ENCODE data around the gene TES.

TES gene

DNA sequence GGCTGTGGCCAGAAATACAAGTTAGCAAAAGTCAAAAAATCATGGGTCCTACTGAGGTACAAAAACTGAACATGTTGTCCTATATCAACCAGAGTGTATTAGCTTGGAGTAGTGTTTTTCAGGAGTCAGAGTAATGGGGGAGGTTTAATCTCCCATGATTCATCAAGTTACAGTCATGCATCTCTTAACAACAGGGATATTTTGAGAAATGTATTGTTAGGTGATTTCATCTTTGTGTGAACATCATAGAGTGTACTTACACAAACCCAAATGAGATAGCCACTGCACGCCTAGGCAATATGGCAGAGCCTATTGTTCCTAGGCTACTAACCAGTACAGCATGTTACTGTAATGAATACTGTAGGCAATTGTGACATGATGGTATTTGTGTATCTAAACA lies 14.9 kb upstream of the TES start:
- DNase-seq: no peak
- peaks cover 9% of the 10 kb centered on the region for H3K27me3 Mint-ChIP-seq (ENCODE audit: low read depth, poor library complexity)
- H3K36me3 Mint-ChIP-seq (ENCODE audit: low read depth): no peaks in the 10 kb centered on the region
- H3K27ac Mint-ChIP-seq: no peak overlapping the region
- TF ChIP-seq, protein P1, sequence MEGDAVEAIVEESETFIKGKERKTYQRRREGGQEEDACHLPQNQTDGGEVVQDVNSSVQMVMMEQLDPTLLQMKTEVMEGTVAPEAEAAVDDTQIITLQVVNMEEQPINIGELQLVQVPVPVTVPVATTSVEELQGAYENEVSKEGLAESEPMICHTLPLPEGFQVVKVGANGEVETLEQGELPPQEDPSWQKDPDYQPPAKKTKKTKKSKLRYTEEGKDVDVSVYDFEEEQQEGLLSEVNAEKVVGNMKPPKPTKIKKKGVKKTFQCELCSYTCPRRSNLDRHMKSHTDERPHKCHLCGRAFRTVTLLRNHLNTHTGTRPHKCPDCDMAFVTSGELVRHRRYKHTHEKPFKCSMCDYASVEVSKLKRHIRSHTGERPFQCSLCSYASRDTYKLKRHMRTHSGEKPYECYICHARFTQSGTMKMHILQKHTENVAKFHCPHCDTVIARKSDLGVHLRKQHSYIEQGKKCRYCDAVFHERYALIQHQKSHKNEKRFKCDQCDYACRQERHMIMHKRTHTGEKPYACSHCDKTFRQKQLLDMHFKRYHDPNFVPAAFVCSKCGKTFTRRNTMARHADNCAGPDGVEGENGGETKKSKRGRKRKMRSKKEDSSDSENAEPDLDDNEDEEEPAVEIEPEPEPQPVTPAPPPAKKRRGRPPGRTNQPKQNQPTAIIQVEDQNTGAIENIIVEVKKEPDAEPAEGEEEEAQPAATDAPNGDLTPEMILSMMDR (IDR thresholded peaks at IDR 0.05): no peak
- no peaks in the 10 kb centered on the region for H3K4me1 Mint-ChIP-seq
- H3K4me3 Mint-ChIP-seq: no peak overlapping the region
- H3K9me3 Mint-ChIP-seq: no peaks in the 10 kb centered on the region

DNA sequence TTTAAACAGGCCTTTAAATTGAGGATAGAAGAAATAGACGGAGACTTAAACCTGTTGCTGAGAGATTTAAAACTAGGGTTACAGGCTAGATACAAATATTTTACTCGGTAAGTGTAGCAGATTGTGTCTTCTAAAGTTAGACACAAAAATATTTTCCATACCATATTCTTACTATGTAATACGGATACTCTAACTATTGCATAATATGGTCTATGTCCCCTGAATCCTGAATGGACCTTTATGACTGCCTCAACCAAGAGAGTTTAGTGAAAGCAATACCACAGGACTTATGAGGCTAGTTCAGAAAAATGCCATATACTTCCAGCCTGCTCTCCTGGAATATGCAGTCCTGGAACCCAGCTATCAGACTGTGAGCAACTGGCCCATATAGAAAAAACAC lies 13.4 kb upstream of the TES start:
- no peak overlapping the region for H3K27ac Mint-ChIP-seq
- H3K36me3 Mint-ChIP-seq (ENCODE audit: low read depth): no peaks in the 10 kb centered on the region
- no peaks in the 10 kb centered on the region for H3K9me3 Mint-ChIP-seq
- TF ChIP-seq, protein P1 (IDR thresholded peaks at IDR 0.05): no peak
- H3K4me3 Mint-ChIP-seq: no peak overlapping the region
- no peak for DNase-seq
- peaks cover 13% of the 10 kb centered on the region for H3K27me3 Mint-ChIP-seq (ENCODE audit: low read depth, poor library complexity)
- no peaks in the 10 kb centered on the region for H3K4me1 Mint-ChIP-seq

DNA sequence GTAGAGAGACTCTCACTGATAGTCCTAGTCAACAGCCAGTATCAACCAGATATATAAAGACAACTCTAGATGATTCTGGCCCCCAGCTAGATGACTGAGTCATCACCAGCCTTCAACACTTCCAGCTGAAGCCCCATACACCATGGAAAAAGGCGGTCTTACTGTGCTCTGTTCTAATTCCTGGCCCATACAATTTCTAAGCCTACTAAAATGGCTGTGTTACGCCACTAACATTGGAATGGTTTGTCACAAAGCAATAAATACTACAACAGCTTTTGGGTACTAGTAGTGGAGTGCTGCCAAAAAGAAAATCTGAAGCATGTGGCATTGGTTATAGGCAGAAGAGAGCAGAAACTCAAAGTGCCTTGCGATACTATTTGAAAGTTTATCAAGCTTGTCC lies 13.0 kb upstream of the TES start:
- DNase-seq: no peak
- H3K4me3 Mint-ChIP-seq: no peak overlapping the region
- H3K9me3 Mint-ChIP-seq: no peaks in the 10 kb centered on the region
- no peaks in the 10 kb centered on the region for H3K36me3 Mint-ChIP-seq (ENCODE audit: low read depth)
- TF ChIP-seq, protein P1 (IDR thresholded peaks at IDR 0.05): no peak
- H3K27me3 Mint-ChIP-seq (ENCODE audit: low read depth, poor library complexity): peaks cover 13% of the 10 kb centered on the region
- H3K27ac Mint-ChIP-seq: no peak overlapping the region
- no peaks in the 10 kb centered on the region for H3K4me1 Mint-ChIP-seq

DNA sequence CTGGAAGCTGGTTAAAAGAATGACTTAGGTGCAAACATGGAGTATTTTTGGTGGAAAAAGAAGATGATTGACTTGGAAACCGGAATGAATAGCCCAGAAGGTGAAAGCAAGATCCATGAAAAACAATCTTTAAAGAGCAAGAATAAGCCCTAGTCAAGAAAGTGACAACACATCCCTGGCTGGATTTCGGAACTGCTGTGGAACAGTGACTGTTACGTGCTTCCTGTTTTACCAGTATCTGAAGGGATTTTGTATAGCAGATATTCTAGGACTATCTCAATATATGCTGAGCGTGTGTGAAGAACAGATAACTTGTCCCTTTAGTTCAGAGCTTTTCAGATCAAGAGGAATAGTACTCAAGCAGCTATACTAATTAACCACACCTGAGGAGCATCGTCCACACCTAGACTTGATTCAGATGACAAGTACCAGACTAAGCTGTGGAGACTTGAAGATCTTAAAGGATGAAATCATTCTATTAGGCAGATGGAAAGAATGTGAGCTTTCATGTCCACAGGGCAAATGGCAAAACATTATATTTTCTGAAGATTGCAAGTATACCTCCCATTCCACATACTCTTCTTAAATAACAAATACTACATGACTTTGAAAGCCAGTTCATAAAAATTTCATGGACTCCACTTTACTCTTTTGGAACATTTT lies 11.5 kb upstream of the TES start:
- H3K27ac Mint-ChIP-seq: no peak overlapping the region
- TF ChIP-seq, protein P1 (IDR thresholded peaks at IDR 0.05): no peak
- no peaks in the 10 kb centered on the region for H3K36me3 Mint-ChIP-seq (ENCODE audit: low read depth)

DNA sequence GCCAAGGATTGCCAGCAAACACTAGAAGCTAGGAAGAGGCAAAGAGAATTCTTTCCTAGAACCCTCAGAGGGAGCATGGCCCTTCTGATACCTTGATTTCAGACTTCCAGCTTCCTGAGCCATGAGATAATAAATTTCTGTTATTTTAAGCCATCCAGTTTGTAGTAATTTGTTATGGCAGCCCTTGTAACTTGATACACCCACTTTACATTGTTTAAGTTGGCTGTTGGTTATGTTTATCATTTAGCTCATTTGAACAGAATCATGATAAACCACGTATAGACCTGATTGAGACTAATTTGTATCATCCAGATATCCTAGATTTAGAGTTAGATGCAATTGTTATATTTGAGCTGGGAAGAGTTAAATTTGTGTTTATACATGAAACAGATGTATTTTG lies 9.4 kb upstream of the TES start:
- no peak for DNase-seq
- no peak overlapping the region for H3K4me3 Mint-ChIP-seq
- no peaks in the 10 kb centered on the region for H3K4me1 Mint-ChIP-seq
- no peaks in the 10 kb centered on the region for H3K36me3 Mint-ChIP-seq (ENCODE audit: low read depth)
- H3K27ac Mint-ChIP-seq: no peak overlapping the region
- no peaks in the 10 kb centered on the region for H3K9me3 Mint-ChIP-seq
- TF ChIP-seq, protein P1 (IDR thresholded peaks at IDR 0.05): no peak
- H3K27me3 Mint-ChIP-seq (ENCODE audit: low read depth, poor library complexity): peaks cover 13% of the 10 kb centered on the region

More for the DNA sequence above, 11.5 kb upstream of the TES start:
- H3K9me3 Mint-ChIP-seq: no peaks in the 10 kb centered on the region
- no peaks in the 10 kb centered on the region for H3K4me1 Mint-ChIP-seq
- peaks cover 13% of the 10 kb centered on the region for H3K27me3 Mint-ChIP-seq (ENCODE audit: low read depth, poor library complexity)
- H3K4me3 Mint-ChIP-seq: no peak overlapping the region
- no peak for DNase-seq

DNA sequence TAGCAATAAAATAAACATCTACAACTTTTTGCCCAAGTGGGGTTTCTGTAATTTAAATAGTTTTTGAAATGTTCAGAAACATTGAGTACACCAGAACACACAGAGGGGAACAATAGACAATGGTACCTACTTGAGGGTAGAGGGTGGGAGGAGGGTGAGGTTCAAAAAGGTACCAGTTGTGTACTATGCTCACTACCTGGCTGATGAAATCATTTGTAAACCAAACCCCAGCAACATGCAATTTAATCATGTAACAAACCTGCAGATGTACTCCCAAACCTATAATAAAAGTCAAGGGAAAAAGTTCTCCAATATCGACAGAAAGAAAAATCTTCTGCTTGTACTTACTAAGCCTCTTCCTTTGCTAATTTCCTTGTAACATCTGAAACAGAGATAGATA lies 4.2 kb upstream of the TES start:
- Mint-ChIP-seq H3K36me3 (ENCODE audit: low read depth) (no peaks in the 10 kb centered on the region), H3K9me3 (no peaks in the 10 kb centered on the region), H3K4me3 (no peak overlapping the region), H3K27ac (no peak overlapping the region), H3K27me3 (ENCODE audit: low read depth, poor library complexity) (peaks cover 12% of the 10 kb centered on the region), H3K4me1 (peaks cover 3% of the 10 kb centered on the region)
- TF ChIP-seq, protein P1 (IDR thresholded peaks at IDR 0.05): no peak
- no peak for DNase-seq

All from nephron progenitor cell (in vitro differentiated cells).